ENCODE results near the gene AMOTL1. TPM values are rescaled to one million over a fixed set of nuclear protein-coding genes. Genes with fewer than 3 reads are reported as not detected.
A peak's percentile ranks its signal among the peaks of the same experiment; 100 is the strongest.

Gene AMOTL1
- total RNA-seq, 4 donors from 2014 or later: 34.1 to 51.2 (median 41.0) TPM

DNA sequence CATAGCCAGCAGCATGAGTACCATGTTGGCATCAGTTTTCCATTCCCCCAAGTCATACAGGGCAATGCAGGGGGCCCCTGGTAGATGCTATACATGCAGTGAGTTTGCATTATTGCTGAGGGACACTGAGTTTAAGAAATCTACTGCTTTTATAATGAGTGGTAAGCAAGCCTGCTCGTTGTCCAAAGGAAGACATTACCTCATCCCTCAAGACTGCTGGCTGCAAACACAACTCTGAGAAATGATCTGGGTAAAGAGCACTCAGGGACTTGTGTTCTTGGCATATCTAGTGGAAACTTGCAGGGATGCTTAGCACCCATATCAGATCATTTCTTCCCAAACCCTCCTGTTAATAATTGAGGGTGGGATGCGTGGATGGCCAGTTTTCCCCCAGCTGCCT lies 127.3 kb downstream of the AMOTL1 start:
- no peaks in the 10 kb centered on the region for H3K36me3 ChIP-seq
- no peaks in the 10 kb centered on the region for H3K9me3 ChIP-seq
- no peak overlapping the region for H3K4me3 ChIP-seq (replicated peaks in 1 of 3)
- intact Hi-C loops (cut with DNase I): loop anchor here (5.0 kb wide), 1 partner anchor 273 kb away; no protein-coding TSS in a partner anchor
- no peak for DNase-seq
- WGBS, 2 donors: 52 to 56% methylated on average over 2 of the region's 2 CpGs
- TF ChIP-seq CTCF (IDR thresholded peaks at IDR 0.05) (no peak), POLR2A (IDR thresholded peaks at IDR 0.05) (no peak)
- H3K27ac ChIP-seq: no peak overlapping the region
- no peaks in the 10 kb centered on the region for H3K27me3 ChIP-seq
- H3K4me1 ChIP-seq: no peaks in the 10 kb centered on the region

DNA sequence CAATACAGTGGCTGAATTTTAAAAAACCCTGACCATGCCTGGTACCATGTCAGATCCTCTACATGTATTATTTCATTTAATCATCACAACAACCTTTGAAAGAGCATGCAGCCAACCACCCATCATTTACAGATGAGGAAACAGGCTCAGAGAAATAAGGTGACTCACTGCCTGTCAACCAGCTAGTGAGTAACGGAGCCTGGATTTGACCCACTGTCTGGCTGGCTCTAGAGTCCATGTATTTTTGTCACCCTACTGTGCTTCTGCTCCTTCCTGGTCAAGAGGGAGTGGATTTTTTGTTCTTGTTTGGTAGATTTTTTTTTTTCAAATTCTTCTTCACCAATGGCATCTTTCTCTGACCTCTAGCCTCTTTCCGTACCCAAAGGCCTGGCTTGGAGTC lies 127.8 kb downstream of the AMOTL1 start:
- no peak overlapping the region for H3K27ac ChIP-seq
- TF ChIP-seq CTCF (IDR thresholded peaks at IDR 0.05) (no peak), POLR2A (IDR thresholded peaks at IDR 0.05) (no peak)
- no peaks in the 10 kb centered on the region for H3K9me3 ChIP-seq
- no peak overlapping the region for H3K4me3 ChIP-seq (replicated peaks in 1 of 3)
- no peaks in the 10 kb centered on the region for H3K27me3 ChIP-seq
- no peaks in the 10 kb centered on the region for H3K4me1 ChIP-seq
- H3K36me3 ChIP-seq: no peaks in the 10 kb centered on the region
- 73 to 87% methylated on average over 2 of the region's 2 CpGs for WGBS, 2 donors
- no peak for DNase-seq
- intact Hi-C loops (cut with DNase I): loop anchor here (5.0 kb wide), 1 partner anchor 274 kb away; no protein-coding TSS in a partner anchor

- TF ChIP-seq POLR2A (IDR thresholded peaks at IDR 0.05): no peak
- TF ChIP-seq CTCF (IDR thresholded peaks at IDR 0.05): peak; percentile 53 to 86 (median 72)
- H3K27ac ChIP-seq: no peak overlapping the region
- H3K27me3 ChIP-seq: no peaks in the 10 kb centered on the region
- H3K36me3 ChIP-seq: no peaks in the 10 kb centered on the region
- no peaks in the 10 kb centered on the region for H3K4me1 ChIP-seq
- no peak overlapping the region for H3K4me3 ChIP-seq (replicated peaks in 1 of 3)
- H3K9me3 ChIP-seq: no peaks in the 10 kb centered on the region
- intact Hi-C loops (cut with DNase I): loop anchor here (5.0 kb wide), 1 partner anchor 275 kb away; no protein-coding TSS in a partner anchor
- 0 to 8% methylated on average over 1 of the region's 1 CpG for WGBS, 2 donors
- DNase-seq: peak; percentile 56
Observed at GRCh38 chr11:94897330-94897768, 129.2 kb downstream of the AMOTL1 start.

GRCh38 chr11:94907226-94907625 lies 139.1 kb downstream of the AMOTL1 start:
- H3K27ac ChIP-seq: no peak overlapping the region
- intact Hi-C loops (cut with DNase I): no loop called here

More at GRCh38 chr11:94907226-94907625, 139.1 kb downstream of the AMOTL1 start:
- H3K9me3 ChIP-seq: no peaks in the 10 kb centered on the region
- no peak for DNase-seq
- no peaks in the 10 kb centered on the region for H3K36me3 ChIP-seq
- H3K4me1 ChIP-seq: no peaks in the 10 kb centered on the region
- no peaks in the 10 kb centered on the region for H3K27me3 ChIP-seq
- no peak for TF ChIP-seq POLR2A (IDR thresholded peaks at IDR 0.05)
- no peak for TF ChIP-seq CTCF (IDR thresholded peaks at IDR 0.05)
- H3K4me3 ChIP-seq (replicated peaks in 1 of 3): no peak overlapping the region
- 42 to 50% methylated on average over 2 of the region's 2 CpGs for WGBS, 2 donors
